ENCODE data around the gene PLCE1.

PLCE1 gene

DNA sequence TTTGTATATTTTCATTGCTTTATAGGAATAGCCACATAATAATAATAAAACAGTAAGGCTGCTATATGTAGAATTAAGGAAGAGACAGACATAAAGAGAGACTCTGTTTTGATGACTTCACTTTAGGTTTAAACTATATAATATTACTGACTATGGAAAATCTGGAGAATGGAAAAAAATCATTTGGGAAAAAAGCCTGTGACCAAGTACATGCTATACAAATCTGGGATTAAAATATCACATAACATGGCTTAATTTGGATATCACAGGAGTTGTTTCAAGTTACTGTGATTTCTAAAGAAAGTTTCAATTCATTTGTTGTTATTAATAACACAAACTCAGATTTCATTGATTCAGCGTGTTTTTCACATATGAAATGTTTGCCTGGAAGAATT, 7.7 kb downstream of the PLCE1 start:
- Histone ChIP-seq H3K4me1 (ENCODE audit: insufficient read depth, insufficient read length) (no peaks in the 10 kb centered on the region), H3K9me3 (ENCODE audit: insufficient read depth, low read length) (no peaks in the 10 kb centered on the region), H3K36me3 (ENCODE audit: insufficient read depth, insufficient read length, low read length) (no peaks in the 10 kb centered on the region), H3K27me3 (ENCODE audit: insufficient read depth, insufficient read length) (peaks cover 3% of the 10 kb centered on the region), H3K4me3 (ENCODE audit: insufficient read length, low read depth) (no peak overlapping the region), H3K9ac (ENCODE audit: insufficient read length, low read depth) (no peak overlapping the region)
- no peak for DNase-seq (ENCODE audit: low read depth, low spot score)
- TF ChIP-seq ZNF274 (IDR thresholded peaks at IDR 0.05; ENCODE audit: low read depth, low read length) (no peak), SUZ12 (IDR thresholded peaks at IDR 0.05; ENCODE audit: extremely low read depth, insufficient read depth, insufficient read length) (no peak)

DNA sequence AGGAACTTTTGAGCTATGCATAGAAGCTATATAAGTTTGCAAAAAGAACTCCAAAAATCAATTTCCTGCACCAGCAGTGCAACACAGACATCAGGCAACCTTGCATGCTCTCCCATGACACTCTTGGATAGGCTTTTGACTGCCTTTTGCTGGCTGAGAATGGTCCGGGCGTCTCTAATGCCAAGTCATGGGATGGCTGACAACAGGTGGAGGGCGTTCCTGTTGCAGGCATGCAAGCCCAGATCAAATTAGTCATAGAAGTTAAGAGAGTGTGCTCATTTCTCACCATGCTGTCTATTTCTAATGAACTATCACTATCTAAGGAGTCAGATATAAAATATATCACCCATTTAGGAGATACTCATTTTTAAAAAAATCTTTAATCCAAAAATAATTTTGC, 8.4 kb downstream of the PLCE1 start:
- TF ChIP-seq ZNF274 (IDR thresholded peaks at IDR 0.05; ENCODE audit: low read depth, low read length) (no peak), SUZ12 (IDR thresholded peaks at IDR 0.05; ENCODE audit: extremely low read depth, insufficient read depth, insufficient read length) (no peak), YY1 (IDR thresholded peaks at IDR 0.05; ENCODE audit: insufficient read depth, insufficient read length) (no peak)
- no peaks in the 10 kb centered on the region for H3K27me3 ChIP-seq (ENCODE audit: insufficient read depth, insufficient read length)
- DNase-seq (ENCODE audit: low read depth, low spot score), result no peak
- no peaks in the 10 kb centered on the region for H3K4me1 ChIP-seq (ENCODE audit: insufficient read depth, insufficient read length)
- no peak overlapping the region for H3K4me3 ChIP-seq (ENCODE audit: insufficient read length, low read depth)
- no peaks in the 10 kb centered on the region for H3K9me3 ChIP-seq (ENCODE audit: insufficient read depth, low read length)
- no peaks in the 10 kb centered on the region for H3K36me3 ChIP-seq (ENCODE audit: insufficient read depth, insufficient read length, low read length)
- H3K9ac ChIP-seq (ENCODE audit: insufficient read length, low read depth), result no peak overlapping the region

DNA sequence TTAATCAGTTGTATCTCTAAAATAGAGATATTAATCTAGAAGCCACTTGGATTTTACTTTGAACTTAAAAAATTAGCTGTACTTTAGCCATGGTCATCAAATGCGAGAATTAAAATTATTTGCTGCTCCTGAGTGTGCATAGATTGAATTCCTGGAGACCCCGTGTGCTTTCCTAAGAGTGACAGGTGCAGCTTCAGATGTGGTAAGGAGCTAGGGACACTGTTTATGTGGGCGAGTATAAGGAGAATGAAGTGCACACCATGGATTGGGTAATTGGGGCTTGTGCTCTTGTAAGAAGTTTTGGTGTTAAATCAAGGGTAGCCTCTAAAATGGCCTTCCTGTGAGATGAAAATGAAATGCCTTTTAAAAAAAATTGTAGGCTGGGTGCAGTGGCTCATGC, 9.8 kb downstream of the PLCE1 start:
- Histone ChIP-seq H3K9me3 (ENCODE audit: insufficient read depth, low read length) (no peaks in the 10 kb centered on the region), H3K4me1 (ENCODE audit: insufficient read depth, insufficient read length) (no peaks in the 10 kb centered on the region), H3K27me3 (ENCODE audit: insufficient read depth, insufficient read length) (no peaks in the 10 kb centered on the region), H3K36me3 (ENCODE audit: insufficient read depth, insufficient read length, low read length) (no peaks in the 10 kb centered on the region), H3K9ac (ENCODE audit: insufficient read length, low read depth) (no peak overlapping the region), H3K4me3 (ENCODE audit: insufficient read length, low read depth) (no peak overlapping the region)
- TF ChIP-seq SUZ12 (IDR thresholded peaks at IDR 0.05; ENCODE audit: extremely low read depth, insufficient read depth, insufficient read length), result no peak
- no peak for TF ChIP-seq ZNF274 (IDR thresholded peaks at IDR 0.05; ENCODE audit: low read depth, low read length)
- no peak for TF ChIP-seq YY1 (IDR thresholded peaks at IDR 0.05; ENCODE audit: insufficient read depth, insufficient read length)
- DNase-seq (ENCODE audit: low read depth, low spot score), result no peak

- no peak overlapping the region for H3K9ac ChIP-seq (ENCODE audit: insufficient read length, low read depth)
- no peak for DNase-seq (ENCODE audit: low read depth, low spot score)
- H3K36me3 ChIP-seq (ENCODE audit: insufficient read depth, insufficient read length, low read length), result no peaks in the 10 kb centered on the region
- no peaks in the 10 kb centered on the region for H3K27me3 ChIP-seq (ENCODE audit: insufficient read depth, insufficient read length)
- TF ChIP-seq SUZ12 (IDR thresholded peaks at IDR 0.05; ENCODE audit: extremely low read depth, insufficient read depth, insufficient read length) (no peak), YY1 (IDR thresholded peaks at IDR 0.05; ENCODE audit: insufficient read depth, insufficient read length) (no peak), ZNF274 (IDR thresholded peaks at IDR 0.05; ENCODE audit: low read depth, low read length) (no peak)
- no peaks in the 10 kb centered on the region for H3K4me1 ChIP-seq (ENCODE audit: insufficient read depth, insufficient read length)
- peaks cover 9% of the 10 kb centered on the region; the same call in 1 of the 2 replicates for H3K9me3 ChIP-seq (ENCODE audit: insufficient read depth, low read length)
- no peak overlapping the region for H3K4me3 ChIP-seq (ENCODE audit: insufficient read length, low read depth)
These were observed 11.3 kb downstream of the PLCE1 start for GRCh38 chr10:94005050-94005449.

DNA sequence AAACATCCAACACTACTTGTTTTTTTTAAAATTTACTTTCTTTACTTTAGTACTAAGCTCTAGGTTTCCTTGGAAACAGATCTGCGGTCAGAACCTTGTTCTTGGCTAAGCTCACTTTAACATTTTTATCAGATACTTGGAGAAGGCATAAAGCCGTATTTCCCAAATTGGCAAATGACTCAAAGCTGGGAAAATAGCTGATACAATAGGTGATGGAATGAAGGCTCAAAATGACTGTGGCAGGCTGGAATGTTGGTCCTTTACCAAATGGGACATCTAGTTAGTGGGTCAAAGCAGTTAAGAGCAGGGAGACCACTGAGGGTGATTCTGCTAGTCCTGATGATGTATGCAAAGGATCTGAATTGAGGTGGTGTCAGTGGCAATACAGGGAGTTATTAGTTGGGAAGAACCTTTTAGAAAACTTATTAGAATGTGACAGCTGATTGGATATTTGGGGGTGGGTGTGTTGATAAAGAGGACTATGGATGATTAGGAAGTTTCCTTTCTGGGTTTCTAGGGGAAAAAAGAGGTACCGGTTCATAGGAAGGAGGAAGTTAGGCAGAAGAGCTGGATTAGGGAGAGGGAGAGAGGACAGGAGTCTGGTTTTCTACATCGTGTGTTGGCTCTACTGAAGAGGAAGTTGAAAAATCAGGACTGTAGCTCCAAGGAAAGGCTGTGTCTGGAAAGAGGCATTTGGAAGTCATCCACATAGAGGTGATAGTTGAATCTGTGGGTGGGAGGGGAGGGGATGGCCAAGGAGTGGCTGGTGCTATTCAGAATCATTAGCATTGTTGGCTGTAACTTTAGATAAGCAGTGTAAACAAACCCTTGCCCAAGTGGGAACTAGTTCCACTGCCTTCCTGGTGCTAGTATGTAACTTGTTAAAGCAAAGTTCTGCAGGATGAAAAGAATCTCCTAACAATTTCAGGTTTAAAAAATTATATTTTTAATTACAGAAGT, 13.1 kb downstream of the PLCE1 start:
- H3K9me3 ChIP-seq (ENCODE audit: insufficient read depth, low read length), result peaks cover 14% of the 10 kb centered on the region; the same call in 1 of the 2 replicates
- H3K27me3 ChIP-seq (ENCODE audit: insufficient read depth, insufficient read length), result no peaks in the 10 kb centered on the region
- H3K9ac ChIP-seq (ENCODE audit: insufficient read length, low read depth), result no peak overlapping the region
- TF ChIP-seq YY1 (IDR thresholded peaks at IDR 0.05; ENCODE audit: insufficient read depth, insufficient read length), result no peak
- TF ChIP-seq ZNF274 (IDR thresholded peaks at IDR 0.05; ENCODE audit: low read depth, low read length), result no peak
- no peak for TF ChIP-seq SUZ12 (IDR thresholded peaks at IDR 0.05; ENCODE audit: extremely low read depth, insufficient read depth, insufficient read length)
- no peak for DNase-seq (ENCODE audit: low read depth, low spot score)
- H3K4me1 ChIP-seq (ENCODE audit: insufficient read depth, insufficient read length), result no peaks in the 10 kb centered on the region
- no peak overlapping the region for H3K4me3 ChIP-seq (ENCODE audit: insufficient read length, low read depth)
- no peaks in the 10 kb centered on the region for H3K36me3 ChIP-seq (ENCODE audit: insufficient read depth, insufficient read length, low read length)

- no peaks in the 10 kb centered on the region for H3K36me3 ChIP-seq (ENCODE audit: insufficient read depth, insufficient read length, low read length)
- H3K9me3 ChIP-seq (ENCODE audit: insufficient read depth, low read length), result peaks cover 14% of the 10 kb centered on the region; the same call in 1 of the 2 replicates
- no peak for DNase-seq (ENCODE audit: low read depth, low spot score)
- H3K4me1 ChIP-seq (ENCODE audit: insufficient read depth, insufficient read length), result no peaks in the 10 kb centered on the region
- H3K27me3 ChIP-seq (ENCODE audit: insufficient read depth, insufficient read length), result no peaks in the 10 kb centered on the region
- TF ChIP-seq YY1 (IDR thresholded peaks at IDR 0.05; ENCODE audit: insufficient read depth, insufficient read length) (no peak), ZNF274 (IDR thresholded peaks at IDR 0.05; ENCODE audit: low read depth, low read length) (no peak), SUZ12 (IDR thresholded peaks at IDR 0.05; ENCODE audit: extremely low read depth, insufficient read depth, insufficient read length) (no peak)
- no peak overlapping the region for H3K9ac ChIP-seq (ENCODE audit: insufficient read length, low read depth)
- H3K4me3 ChIP-seq (ENCODE audit: insufficient read length, low read depth), result no peak overlapping the region
These were observed 14.8 kb downstream of the PLCE1 start for GRCh38 chr10:94008526-94008925.

- Histone ChIP-seq H3K27me3 (ENCODE audit: insufficient read depth, insufficient read length) (no peaks in the 10 kb centered on the region), H3K9me3 (ENCODE audit: insufficient read depth, low read length) (peaks cover 14% of the 10 kb centered on the region; the same call in 1 of the 2 replicates), H3K4me1 (ENCODE audit: insufficient read depth, insufficient read length) (no peaks in the 10 kb centered on the region), H3K9ac (ENCODE audit: insufficient read length, low read depth) (no peak overlapping the region), H3K4me3 (ENCODE audit: insufficient read length, low read depth) (no peak overlapping the region), H3K36me3 (ENCODE audit: insufficient read depth, insufficient read length, low read length) (no peaks in the 10 kb centered on the region)
- no peak for TF ChIP-seq ZNF274 (IDR thresholded peaks at IDR 0.05; ENCODE audit: low read depth, low read length)
- TF ChIP-seq YY1 (IDR thresholded peaks at IDR 0.05; ENCODE audit: insufficient read depth, insufficient read length), result no peak
- TF ChIP-seq SUZ12 (IDR thresholded peaks at IDR 0.05; ENCODE audit: extremely low read depth, insufficient read depth, insufficient read length), result no peak
- no peak for DNase-seq (ENCODE audit: low read depth, low spot score)
These were observed 16.4 kb downstream of the PLCE1 start for GRCh38 chr10:94010116-94010515.

Data from NT2/D1 (cell line).